GM12872 (cell line): ENCODE data around the gene TMEM98.

Source experiments
- TF ChIP-seq, protein P1 (sequence below): IDR thresholded peaks from 3 replicates; pipeline ENCODE4 v1.5.1; 2011; ENCODE audit warnings: low read depth, mild to moderate bottlenecking, low read length, moderate library complexity; ENCODE audit not compliant: insufficient read depth

Gene TMEM98, protein sequence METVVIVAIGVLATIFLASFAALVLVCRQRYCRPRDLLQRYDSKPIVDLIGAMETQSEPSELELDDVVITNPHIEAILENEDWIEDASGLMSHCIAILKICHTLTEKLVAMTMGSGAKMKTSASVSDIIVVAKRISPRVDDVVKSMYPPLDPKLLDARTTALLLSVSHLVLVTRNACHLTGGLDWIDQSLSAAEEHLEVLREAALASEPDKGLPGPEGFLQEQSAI

GRCh38 chr17:32927724-32928585 lies at the start of gene TMEM98:
TMEM98 (plus strand) TSS chr17:32928153; CDS start chr17:32931529, 3,376 bp downstream.
- TF ChIP-seq, protein P1, sequence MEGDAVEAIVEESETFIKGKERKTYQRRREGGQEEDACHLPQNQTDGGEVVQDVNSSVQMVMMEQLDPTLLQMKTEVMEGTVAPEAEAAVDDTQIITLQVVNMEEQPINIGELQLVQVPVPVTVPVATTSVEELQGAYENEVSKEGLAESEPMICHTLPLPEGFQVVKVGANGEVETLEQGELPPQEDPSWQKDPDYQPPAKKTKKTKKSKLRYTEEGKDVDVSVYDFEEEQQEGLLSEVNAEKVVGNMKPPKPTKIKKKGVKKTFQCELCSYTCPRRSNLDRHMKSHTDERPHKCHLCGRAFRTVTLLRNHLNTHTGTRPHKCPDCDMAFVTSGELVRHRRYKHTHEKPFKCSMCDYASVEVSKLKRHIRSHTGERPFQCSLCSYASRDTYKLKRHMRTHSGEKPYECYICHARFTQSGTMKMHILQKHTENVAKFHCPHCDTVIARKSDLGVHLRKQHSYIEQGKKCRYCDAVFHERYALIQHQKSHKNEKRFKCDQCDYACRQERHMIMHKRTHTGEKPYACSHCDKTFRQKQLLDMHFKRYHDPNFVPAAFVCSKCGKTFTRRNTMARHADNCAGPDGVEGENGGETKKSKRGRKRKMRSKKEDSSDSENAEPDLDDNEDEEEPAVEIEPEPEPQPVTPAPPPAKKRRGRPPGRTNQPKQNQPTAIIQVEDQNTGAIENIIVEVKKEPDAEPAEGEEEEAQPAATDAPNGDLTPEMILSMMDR: no peak

DNA sequence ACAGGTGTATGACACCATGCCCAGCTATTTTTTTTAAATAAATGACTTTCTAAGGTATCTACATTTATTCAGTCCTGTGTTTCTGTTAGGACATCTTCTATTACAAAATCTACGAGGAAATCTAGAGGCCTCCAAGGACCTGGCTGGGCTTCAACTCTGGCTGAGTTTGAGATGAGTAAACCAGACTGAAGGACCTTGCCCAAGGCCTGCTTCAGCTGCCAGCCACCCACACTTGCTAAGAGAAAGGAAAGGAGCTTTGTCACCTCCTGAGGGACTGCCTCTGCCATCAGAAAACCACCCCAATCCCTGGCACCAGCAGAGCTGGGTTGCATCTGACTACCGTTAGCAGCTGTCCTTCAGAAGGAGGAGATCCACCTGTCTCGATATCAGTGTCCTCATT lies 49.7 kb upstream of the TMEM98 start:
- TF ChIP-seq, protein P1: no peak

GRCh38 chr17:32879134-32879533 lies 48.8 kb upstream of the TMEM98 start:
- TF ChIP-seq, protein P1: no peak

DNA sequence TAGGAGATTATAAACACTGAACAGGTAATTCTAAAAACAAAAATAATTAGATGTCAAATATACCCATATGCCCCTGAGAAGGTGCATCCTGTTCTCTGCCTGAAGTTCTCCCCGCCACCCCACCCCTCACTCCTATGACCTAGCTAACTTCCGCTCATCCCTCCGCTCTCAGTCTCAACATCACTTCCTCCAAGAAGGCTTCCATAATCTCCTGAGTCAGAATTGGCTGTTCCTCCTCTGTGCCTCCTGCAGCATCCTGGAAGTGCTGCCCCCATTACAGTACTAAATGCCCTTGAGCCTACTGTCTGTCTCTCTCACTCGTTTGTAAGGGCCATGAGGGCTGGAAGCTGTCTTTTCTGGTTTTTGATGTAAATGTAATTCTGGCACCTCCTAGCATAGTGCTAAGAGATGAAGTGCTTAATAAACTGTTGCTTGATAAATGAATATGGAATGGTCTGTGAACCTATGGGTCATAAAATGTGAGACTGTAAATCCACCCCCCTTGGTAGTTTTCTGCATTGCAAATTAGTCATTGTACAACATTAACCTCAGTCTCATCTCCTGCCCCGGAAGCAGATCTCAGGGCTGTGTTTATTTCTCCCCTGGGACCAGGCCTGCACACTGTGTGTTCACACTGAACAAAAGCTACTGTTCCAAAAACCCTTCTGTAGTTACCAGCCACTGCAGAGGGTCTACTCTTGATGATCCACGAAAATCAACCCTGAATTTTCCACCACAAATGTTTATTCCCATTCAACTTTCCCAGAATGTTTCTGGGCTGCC lies 47.1 kb upstream of the TMEM98 start:
- TF ChIP-seq, protein P1: no peak

GRCh38 chr17:32882029-32882428 lies 45.9 kb upstream of the TMEM98 start:
- TF ChIP-seq, protein P1: no peak

DNA sequence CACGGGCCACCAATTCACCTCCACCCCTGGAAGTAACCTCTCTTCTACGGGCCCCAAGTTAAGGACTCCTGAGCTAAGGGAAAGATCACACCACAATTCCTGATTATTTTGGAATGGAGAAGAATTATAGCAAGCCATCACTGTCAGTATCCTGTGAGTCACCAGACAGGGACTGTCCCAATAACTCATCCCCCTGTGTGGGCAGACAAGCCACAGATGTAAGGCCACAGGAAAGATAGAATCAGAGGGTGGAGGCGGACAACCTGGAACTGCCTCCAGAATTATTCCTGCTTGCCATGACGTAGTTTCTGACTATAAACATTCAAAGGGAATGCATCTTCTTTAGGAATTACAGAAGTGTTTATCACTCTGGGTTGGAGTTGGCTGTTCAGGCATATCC lies 45.2 kb upstream of the TMEM98 start:
- TF ChIP-seq, protein P1: no peak

GRCh38 chr17:32894245-32894644 lies 33.7 kb upstream of the TMEM98 start:
- TF ChIP-seq, protein P1: no peak
